RKO (cell line): ENCODE results near the gene PERCC1.
"Not testable (repeated sequence)": the region's sequence is repeated elsewhere in the genome, so short reads cannot be mapped to it uniquely, and the experiment has no call there.

Experiments
- DNase-seq: peaks from one replicate; pipeline ENCODE4 v3.0.0-alpha.2; 2016; ENCODE audit warnings: low spot score

Gene PERCC1

DNA sequence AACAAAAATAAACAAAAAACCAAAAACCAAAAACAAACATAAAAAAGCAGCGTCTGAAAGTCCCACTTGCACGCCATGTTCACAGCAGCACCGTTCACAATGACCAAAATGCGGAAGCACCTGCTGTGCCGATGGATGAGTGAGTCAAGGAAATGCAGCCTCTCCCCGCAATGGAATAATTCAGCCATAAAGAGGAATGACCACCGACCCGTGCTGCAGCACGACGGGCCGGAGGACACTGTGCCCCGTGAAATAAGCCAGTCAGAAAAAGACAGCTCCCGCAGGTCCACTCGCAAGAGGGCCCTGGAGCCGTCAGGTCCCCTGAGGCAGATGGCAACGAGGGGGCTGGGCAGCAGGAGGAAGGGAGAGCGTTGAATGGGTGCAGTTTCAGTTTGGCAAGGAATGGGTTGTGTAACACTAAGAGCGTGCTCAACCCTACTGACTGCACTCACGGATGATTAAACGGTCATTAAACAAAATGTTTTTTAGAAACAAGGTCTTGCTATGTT lies 38.9 kb downstream of the PERCC1 start:
- DNase-seq = no peak

DNA sequence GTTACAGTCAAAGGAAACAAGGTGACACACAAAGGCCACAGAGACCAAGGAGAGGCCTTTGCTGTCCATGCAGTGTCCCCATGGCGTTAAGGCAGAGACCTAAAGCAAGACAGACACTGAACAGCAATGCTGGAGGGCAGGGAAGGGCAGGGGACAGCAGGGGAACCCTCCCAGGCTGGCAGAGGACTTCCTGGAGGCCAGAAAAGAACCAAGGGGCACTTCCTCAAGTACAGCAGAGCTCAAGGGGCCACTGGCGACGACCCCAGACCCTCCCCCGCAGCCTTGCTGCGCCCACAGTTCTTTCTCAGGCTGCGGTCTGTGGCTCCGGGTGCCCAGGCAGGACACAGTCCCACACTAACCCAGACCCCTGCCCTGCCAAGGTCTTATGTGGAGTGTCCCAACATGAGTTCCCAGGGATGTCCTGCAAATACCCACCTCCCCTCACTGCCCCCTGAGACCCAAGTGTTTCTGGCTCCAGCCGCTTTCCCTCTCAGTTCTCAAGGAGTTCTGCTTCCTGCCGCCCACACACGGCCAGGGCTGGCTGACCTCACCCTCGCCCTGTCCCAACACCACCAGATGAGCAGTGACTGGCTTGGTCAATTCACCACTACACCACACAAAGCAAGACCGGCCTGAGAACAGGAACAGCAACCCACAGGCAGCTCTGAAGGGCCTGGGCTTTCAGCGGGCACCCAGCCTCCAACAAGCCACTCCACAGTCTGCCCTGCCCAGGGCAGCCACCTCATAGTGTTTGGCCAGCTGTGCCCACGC lies 39.8 kb downstream of the PERCC1 start:
- peak; percentile 40 for DNase-seq

DNA sequence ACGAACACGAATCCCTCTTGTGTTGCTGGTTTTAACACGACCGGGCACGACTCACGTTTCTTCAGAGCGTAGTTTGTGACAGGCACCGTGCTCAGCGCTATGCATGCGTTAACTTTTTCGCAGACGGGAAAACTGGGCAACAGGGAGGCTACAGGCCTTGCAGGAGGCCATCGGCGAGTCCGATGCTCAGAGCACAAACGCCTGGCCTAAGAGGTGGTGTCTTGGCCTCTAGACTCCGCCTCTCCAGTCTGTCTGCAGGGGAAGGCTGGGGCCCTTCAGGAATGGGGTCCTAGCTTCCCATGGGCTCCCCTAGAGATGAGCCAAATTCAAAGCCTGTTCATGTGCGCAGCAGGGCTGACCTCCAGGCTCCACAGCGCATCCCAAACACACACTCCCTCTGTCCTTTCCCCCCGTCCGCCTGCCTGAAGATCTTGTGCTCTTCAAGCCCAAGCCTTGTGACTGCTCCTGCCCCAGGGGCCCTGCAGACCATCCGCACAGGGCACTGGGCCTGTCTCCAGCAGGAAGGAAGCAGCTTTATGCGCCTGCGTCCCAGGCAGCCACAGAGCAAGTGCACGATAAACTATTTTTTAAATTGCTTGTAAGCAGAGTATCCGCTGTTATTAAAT lies 40.8 kb downstream of the PERCC1 start:
- no peak for DNase-seq

DNA sequence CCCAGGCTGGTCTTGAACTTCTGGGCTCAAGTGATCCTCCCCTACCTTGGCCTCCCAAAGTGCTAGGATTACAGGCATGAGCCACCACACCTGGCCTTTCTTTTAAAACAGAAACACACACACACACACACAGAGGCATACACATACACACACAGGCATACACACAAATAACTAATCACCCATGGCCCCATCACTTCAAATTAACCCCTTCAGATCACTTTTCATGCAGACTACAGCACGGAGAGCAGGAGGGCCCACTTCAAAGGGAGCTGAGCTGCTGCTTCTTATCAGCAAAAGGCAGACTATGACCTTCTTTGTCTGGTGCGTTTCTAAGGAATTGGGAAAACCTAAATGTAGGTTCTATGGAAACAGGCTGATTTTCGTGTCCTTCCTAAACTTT lies 42.1 kb downstream of the PERCC1 start:
- no peak for DNase-seq

DNA sequence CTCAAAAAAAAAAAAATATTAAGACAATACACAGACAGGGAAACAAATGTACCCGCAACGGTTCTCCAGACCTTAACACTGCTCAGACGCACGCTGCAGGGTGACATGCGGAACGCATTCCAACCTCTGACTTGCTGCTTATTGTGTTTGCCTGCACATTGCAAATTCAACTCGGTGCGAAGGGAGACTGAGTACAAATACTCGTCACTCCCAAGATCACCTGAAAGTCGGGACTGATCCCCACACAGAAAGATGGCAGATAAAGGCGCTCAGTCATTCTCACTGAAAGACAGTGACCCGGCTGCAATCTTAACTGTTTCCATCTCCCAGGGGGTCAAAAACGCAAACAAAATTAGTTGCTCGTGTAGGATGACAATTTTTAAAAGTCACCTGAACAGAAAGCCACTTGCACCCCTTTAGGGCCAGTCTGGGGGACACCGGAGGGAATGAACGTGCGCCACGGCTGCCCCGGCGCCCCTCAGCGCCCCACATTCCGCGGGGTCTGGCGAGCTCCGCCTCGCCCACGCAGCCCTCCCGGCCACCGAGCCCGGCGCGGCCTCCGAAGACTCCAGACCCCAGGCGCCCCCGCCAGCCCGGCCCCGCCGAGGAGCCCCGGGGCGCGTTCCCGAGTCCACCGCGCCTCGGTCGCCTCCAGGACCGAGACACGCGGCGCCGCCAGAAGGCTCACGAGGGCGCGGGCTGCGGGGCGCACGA lies 43.4 kb downstream of the PERCC1 start:
- peak; percentile 48 for DNase-seq

DNA sequence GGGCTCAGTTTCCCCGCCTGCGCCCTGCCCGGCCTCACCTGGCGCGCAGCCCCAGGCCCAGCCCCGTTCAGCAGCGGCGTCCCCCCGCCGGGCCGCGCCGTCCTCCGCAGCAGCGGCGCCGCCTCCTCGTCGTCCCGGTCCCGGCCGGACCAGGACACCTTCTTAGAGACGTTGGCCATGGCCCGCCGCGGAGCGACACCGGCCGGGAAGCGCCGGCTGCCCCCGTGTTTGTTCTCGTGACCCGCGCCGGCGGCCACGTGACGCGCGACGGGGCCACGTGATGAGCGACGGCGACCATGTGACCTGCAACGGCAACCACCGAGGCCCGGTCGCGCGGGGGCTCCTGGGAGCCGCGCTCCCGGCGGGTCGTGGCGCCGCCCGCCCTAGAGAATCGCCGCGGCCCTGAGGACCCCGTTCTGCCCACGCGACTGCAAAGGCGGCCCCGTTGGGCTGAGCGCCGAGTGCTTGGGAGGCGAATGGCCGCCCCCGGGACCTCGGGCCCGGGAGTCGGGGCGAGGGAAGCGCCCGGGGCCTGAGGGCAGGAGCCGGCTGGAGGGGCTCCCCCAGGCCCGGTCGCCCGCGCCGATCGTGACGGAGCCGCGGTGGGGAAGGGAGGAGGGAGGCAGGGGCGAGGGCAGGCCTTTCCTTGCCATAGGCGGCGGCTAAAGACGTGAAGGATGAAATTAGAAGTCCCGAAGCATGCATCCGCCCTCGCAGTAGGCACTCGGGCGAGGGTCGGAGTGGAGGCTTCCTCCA lies 44.1 kb downstream of the PERCC1 start, which contains the start of gene CLCN7:
TSS of gene CLCN7 (minus strand) at position 233 of the 756 bp plus-strand sequence. CDS start at position 179, 54 bp downstream.
- peak; percentile 87 for DNase-seq

DNA sequence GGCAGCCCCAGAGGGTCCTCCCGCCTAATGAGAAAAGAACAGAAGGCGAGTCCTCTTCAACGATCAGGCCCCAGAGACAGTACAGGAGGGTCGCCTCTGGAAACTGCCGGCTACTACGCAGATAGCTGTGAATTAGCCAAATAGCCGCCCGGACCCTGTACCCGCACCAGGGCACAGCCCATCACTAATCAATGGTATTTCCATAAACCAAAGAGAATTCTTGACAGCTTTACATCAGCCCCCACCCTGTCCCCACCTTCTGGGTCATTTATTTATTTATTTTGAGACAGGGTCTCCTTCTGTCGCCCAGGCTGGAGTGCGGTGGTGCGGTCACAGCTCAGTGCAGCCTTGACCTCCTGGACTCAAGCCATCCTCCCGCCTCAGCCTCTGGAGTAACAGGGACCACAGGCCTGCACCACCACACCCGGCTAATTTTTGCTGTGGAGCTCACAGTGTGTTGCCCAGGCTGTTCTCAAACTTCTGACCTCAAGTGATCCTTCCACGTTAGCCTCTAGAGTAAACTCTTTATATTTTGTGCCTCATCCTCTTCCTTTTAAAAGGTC lies 44.8 kb downstream of the PERCC1 start:
- peak; percentile 29 for DNase-seq

DNA sequence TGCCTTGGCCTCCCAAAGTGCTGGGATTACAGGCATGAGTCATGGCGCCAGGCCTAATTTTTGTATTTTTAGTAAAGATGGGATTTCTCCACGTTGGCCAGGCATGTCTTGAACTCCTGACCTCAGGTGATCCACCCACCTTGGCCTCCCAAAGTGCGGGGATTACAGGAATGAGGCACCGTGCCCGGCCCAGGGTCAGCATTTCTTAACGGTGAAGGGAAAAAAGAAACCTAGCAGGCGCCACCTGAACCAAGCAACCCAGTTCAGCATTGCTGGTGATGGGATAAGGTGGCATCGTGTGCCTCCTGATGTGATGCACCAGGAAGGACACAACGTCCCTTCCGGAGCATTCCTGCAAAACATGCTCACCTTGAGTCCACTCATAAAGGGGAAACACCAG lies 46.2 kb downstream of the PERCC1 start:
- no peak for DNase-seq

DNA sequence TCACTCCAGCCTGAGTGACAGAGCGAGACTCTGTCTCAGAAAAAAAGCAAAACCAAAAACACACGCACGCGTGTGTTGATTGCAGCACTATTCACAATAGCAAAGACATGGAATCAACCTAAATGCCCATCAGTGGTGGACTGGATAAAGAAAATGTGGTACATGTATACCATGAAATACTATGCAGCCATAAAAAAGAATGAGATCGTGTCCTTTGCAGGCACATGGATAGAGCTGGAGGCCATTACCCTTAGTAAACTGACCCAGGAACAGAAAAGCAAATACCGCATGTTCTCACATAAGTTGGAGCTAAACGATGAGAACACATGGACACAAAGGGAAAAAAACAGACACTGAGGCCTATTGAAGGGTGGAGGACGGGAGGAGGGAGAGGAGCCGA lies 48.1 kb downstream of the PERCC1 start:
- not testable (repeated sequence) for DNase-seq

DNA sequence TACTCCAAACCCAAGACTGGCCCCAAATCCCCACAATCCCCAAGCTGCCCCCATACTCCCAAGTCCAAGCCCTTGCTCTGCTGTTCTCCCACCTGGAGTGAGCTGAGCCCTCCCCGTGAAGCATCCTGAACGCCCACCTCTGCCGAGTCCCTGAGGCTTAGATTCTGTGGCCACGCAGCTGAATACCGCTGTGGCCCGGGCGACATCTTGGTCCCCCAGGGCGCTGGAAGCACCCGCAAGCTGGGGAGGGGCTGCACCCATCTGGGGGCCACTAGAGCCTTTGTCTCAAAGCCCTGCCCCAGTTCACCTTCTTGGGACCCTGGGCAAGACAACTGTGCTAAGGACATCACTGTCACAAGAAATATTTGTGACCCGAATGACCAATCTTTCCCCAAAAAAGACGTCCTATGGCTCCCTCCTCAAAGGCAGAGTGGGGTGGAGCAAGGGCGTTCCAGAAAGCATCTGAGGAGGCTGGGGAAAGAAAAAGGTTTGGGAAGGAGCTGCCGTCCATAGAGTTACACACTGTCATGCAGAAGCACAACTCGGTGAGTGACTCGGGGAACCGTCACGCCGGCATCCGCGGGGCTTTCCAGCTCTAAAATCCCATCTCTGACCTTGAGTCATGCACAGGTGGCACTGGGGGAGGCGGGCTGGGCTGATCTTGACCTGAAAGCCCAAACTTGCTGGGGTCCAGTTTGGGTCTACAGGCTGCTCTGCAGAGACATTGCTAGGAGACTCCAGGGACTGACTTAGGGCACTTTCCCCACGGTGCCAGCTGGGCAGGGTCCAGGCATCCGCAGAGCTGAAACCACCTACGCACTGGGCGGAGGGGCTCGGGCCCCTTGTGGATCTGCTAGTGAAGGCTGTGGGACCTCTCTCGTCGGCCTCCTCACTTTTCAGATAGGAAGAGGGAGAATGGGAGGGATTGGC lies 51.3 kb downstream of the PERCC1 start:
- DNase-seq = peak; percentile 86
